GM18505 (cell line): ENCODE measurements around the gene MAD1L1.

Experiments
- ATAC-seq: cut with Tn5 transposase; IDR thresholded peaks from one replicate; pipeline ENCODE4 v1.9.1; 2021; ENCODE audit not compliant: unreplicated experiment
- POLR2A ChIP-seq: IDR thresholded peaks from 4 replicates; pipeline ENCODE4 v1.6.1; 2011; ENCODE audit warnings: borderline replicate concordance; ENCODE audit not compliant: insufficient read depth, insufficient read length; ENCODE audit errors: extremely low read depth

MAD1L1 gene

GRCh38 chr7:2195400-2196246 is 37.1 kb downstream of the MAD1L1 start:
- no peak for ATAC-seq
- TF ChIP-seq POLR2A: no peak

DNA sequence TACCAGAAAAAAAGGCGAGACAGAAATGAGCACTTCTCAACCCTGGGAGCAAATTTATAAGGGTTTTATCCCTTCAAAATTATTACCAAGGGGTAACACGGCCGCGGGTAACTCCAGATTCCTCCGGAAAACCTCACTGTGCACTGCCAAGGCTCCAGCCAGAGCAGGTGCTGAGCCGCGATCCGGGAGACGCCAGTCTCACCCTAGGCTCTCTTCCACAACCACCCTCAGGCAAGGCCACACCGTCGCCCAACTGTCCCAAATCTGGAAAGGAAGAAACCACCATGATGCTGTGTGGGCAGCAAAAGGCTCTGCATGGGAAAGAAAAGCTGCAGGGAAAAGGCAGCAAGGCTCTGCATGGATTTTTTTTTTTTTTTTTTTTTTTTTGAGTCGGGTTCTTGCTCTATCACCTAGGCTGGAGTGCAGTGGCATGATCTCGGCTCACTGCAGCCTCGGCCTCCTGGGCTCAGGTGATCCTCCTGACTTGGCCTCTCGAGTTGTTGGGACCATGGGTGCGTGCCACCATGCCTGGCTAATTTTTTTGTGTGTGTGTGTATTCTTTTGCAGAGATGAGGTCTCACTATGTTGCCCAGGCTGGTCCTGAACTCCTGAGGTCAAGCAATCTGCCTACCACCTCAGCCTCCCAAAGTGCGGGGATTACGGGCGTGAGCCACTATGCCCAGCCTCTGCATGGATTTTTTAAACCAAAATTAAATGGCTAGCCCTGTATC is 39.0 kb downstream of the MAD1L1 start:
- no peak for ATAC-seq

GRCh38 chr7:2192831-2193534 is 39.8 kb downstream of the MAD1L1 start:
- TF ChIP-seq POLR2A: no peak

More for the DNA sequence above, 39.0 kb downstream of the MAD1L1 start:
- no peak for TF ChIP-seq POLR2A

DNA sequence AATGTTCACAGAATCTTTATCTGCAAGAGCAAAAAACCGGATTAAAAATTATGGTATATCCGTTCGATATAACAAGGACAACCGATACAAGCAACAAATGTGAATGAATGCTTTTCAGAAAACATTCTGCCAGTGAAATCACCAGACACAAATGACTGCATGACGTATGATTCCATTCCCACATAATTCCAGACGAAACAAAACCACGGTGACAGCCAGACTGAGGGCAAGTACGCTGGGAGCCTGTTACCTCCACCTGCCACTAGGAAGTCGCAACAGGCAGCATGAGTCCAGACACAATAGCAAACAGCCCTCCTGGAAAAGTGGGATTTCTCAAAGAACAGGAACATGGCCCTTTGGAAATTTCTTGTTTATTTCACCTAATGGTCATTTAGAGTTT is 41.7 kb downstream of the MAD1L1 start:
- ATAC-seq: no peak

More at GRCh38 chr7:2192831-2193534, 39.8 kb downstream of the MAD1L1 start:
- no peak for ATAC-seq

GRCh38 chr7:2190531-2190930 is 42.2 kb downstream of the MAD1L1 start:
- no peak for ATAC-seq
- no peak for TF ChIP-seq POLR2A

More for the DNA sequence above, 41.7 kb downstream of the MAD1L1 start:
- TF ChIP-seq POLR2A: no peak

GRCh38 chr7:2186166-2186565 is 46.6 kb downstream of the MAD1L1 start:
- ATAC-seq: no peak
- no peak for TF ChIP-seq POLR2A

- ATAC-seq: no peak
- no peak for TF ChIP-seq POLR2A
Observed at GRCh38 chr7:2185715-2186114, 47.0 kb downstream of the MAD1L1 start.

- no peak for ATAC-seq
- TF ChIP-seq POLR2A: no peak
Observed at GRCh38 chr7:2182461-2182860, 50.3 kb downstream of the MAD1L1 start.

- no peak for TF ChIP-seq POLR2A
- no peak for ATAC-seq
Observed at GRCh38 chr7:2181077-2181854, 51.5 kb downstream of the MAD1L1 start.

- ATAC-seq: no peak
- TF ChIP-seq POLR2A: no peak
Observed at GRCh38 chr7:2180081-2180480, 52.7 kb downstream of the MAD1L1 start.

- TF ChIP-seq POLR2A: no peak
- no peak for ATAC-seq
Observed at GRCh38 chr7:2175514-2175913, 57.2 kb downstream of the MAD1L1 start.

DNA sequence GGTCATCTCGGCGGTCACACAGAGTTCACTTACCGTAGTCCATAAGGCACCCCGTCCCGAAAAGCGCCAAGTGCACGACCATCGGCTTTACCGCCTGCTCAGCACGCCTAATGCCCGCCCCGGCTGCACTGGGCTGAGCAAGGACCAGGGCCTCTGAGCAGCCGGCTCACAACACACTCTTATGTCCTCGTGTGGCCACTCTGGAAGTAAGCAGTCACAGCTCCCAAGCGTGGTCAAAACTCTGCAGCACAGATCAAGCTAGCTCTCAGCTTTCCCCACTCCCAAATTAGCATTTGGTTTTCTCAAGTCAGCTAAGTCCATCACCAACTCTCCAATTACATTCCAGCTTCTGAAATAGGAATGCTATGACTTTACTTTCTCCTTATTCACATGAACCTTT is 57.7 kb downstream of the MAD1L1 start:
- no peak for ATAC-seq
- no peak for TF ChIP-seq POLR2A
